Liver (tissue), 9 donors: ENCODE results near the gene SPART. TPM values are rescaled to one million over a fixed set of nuclear protein-coding genes. Genes with fewer than 3 reads are reported as not detected.

Source experiments
- DNase-seq: peaks from one replicate; pipeline ENCODE4 v3.0.0-alpha.2; 2017; ENCODE audit warnings: low spot score
- H3K27ac ChIP-seq, 2 donors: one replicate each; pipeline ENCODE4 v1.7.0; 2013; ENCODE audit warnings: inconsistent platforms in 2 of 2, low read length in 2 of 2, control low read depth in 1 of 2, low read depth in 1 of 2, mild to moderate bottlenecking in 1 of 2
- H3K27me3 ChIP-seq, 4 donors: one replicate each; pipeline versions ENCODE4 v1.6.1 to v1.7.0; 2013; ENCODE audit warnings: low read length in 3 of 4, inconsistent platforms in 1 of 4, mild to moderate bottlenecking in 1 of 4, moderate library complexity in 1 of 4; ENCODE audit not compliant: control insufficient read depth in 4 of 4, insufficient read depth in 4 of 4
- H3K36me3 ChIP-seq, 4 donors: one replicate each; pipeline versions ENCODE4 v1.6.1 to v1.7.0; 2013; ENCODE audit warnings: low read length in 3 of 4, mild to moderate bottlenecking in 3 of 4, low read depth in 1 of 4, moderate library complexity in 1 of 4; ENCODE audit not compliant: control insufficient read depth in 4 of 4, insufficient read depth in 3 of 4
- H3K4me1 ChIP-seq, 4 donors: one replicate each; pipeline versions ENCODE4 v1.6.1 to v1.7.0; 2013; ENCODE audit warnings: low read length in 3 of 4, mild to moderate bottlenecking in 3 of 4, moderate library complexity in 1 of 4; ENCODE audit not compliant: control insufficient read depth in 4 of 4, insufficient read depth in 4 of 4
- H3K4me3 ChIP-seq, 3 donors: one replicate each; pipeline versions ENCODE4 v1.6.1 to v1.7.0; 2013; ENCODE audit warnings: low read length in 3 of 3, control low read depth in 1 of 3, low read depth in 1 of 3, mild to moderate bottlenecking in 1 of 3
- H3K9ac ChIP-seq, 2 donors: one replicate each; pipeline ENCODE4 v1.7.0; 2013; ENCODE audit warnings: low read length in 2 of 2, mild to moderate bottlenecking in 2 of 2, moderate library complexity in 2 of 2, control low read depth in 1 of 2, low read depth in 1 of 2
- H3K9me3 ChIP-seq, 4 donors: one replicate each; pipeline versions ENCODE4 v1.6.1 to v1.7.0; 2013; ENCODE audit warnings: low read length in 3 of 4; ENCODE audit not compliant: control insufficient read depth in 4 of 4
- CTCF ChIP-seq: fragments of 150-350 bp; IDR thresholded peaks from 2 replicates; pipeline ENCODE4 v1.5.1; 2017; ENCODE audit warnings: improper control_type of control experiment, low read depth, low read length; ENCODE audit not compliant: missing input control
- EGR1 ChIP-seq, 2 donors: IDR thresholded peaks; 2 replicates each; pipeline ENCODE4 v1.6.1; 2016 to 2018; ENCODE audit warnings: antibody characterized with exemption in 2 of 2, low read depth in 2 of 2
- FOXA1 ChIP-seq: IDR thresholded peaks from 2 replicates; pipeline ENCODE4 v1.6.1; 2016; ENCODE audit warnings: antibody characterized with exemption
- FOXA2 ChIP-seq: IDR thresholded peaks from 2 replicates; pipeline ENCODE4 v1.6.1; 2016; ENCODE audit warnings: antibody characterized with exemption
- GABPA ChIP-seq, 2 donors: IDR thresholded peaks in 1 of 2; conservative IDR thresholded peaks in 1 of 2; 2 replicates each; pipeline ENCODE4 v1.6.1; 2016; ENCODE audit warnings: antibody characterized with exemption in 2 of 2, mild to moderate bottlenecking in 1 of 2, moderate library complexity in 1 of 2
- HNF4A ChIP-seq, 2 donors: conservative IDR thresholded peaks; 2 replicates each; pipeline ENCODE4 v1.6.1; 2016; ENCODE audit warnings: antibody characterized with exemption in 2 of 2, mild to moderate bottlenecking in 2 of 2
- HNF4G ChIP-seq: IDR thresholded peaks from 2 replicates; pipeline ENCODE4 v1.6.1; 2016; ENCODE audit warnings: antibody characterized with exemption
- NR2F2 ChIP-seq: IDR thresholded peaks from 2 replicates; pipeline ENCODE4 v1.6.1; 2016; ENCODE audit warnings: antibody characterized with exemption
- RAD21 ChIP-seq, 2 donors: IDR thresholded peaks; 2 replicates each; pipeline ENCODE4 v1.6.1; 2016; ENCODE audit warnings: antibody characterized with exemption in 2 of 2, mild to moderate bottlenecking in 2 of 2
- RXRA ChIP-seq, 2 donors: IDR thresholded peaks; 2 replicates each; pipeline ENCODE4 v1.6.1; 2017 to 2018; ENCODE audit warnings: antibody characterized with exemption in 2 of 2, mild to moderate bottlenecking in 1 of 2
- SP1 ChIP-seq: IDR thresholded peaks from 2 replicates; pipeline ENCODE4 v1.6.1; 2018; ENCODE audit warnings: antibody characterized with exemption, mild to moderate bottlenecking
- TAF1 ChIP-seq: conservative IDR thresholded peaks from 2 replicates; pipeline ENCODE4 v1.6.1; 2016; ENCODE audit warnings: antibody characterized with exemption, mild to moderate bottlenecking
- YY1 ChIP-seq: IDR thresholded peaks from 2 replicates; pipeline ENCODE4 v1.6.1; 2016; ENCODE audit warnings: antibody characterized with exemption, mild to moderate bottlenecking
- WGBS: extraction: QIAGEN DNeasy Blood & Tissue Kit; methylation state at CpG from one replicate; pipeline ENCODE4 v1.1.7; 2013; 5-methylcytosine and 5-hydroxymethylcytosine counted together
- polyA plus RNA-seq, 2 donors: library from polyadenylated mRNA; stranded (reverse) in 1 of 2; unstranded in 1 of 2; fragments of 200-250 nt in 1 of 2; fragments of >200 nt in 1 of 2; fragmentation: Nextera tagmentation in 1 of 2; extraction: Ambion mirVana in 1 of 2; gene quantifications; one replicate each; pipeline versions ENCODE4 v1.2.1 to v1.2.3, GENCODE V29; 2013 to 2015
- total RNA-seq, 2 donors: library from RNA; depleted of rRNA; stranded (reverse); fragments of >200 nt; gene quantifications; one replicate each; pipeline ENCODE4 v1.2.3, GENCODE V29; 2014
- TF ChIP-seq, protein P1 (sequence below): IDR thresholded peaks from 2 replicates; pipeline ENCODE4 v1.6.1; 2016; ENCODE audit warnings: antibody characterized with exemption
- TF ChIP-seq, protein P2 (sequence below): IDR thresholded peaks from 2 replicates; pipeline ENCODE4 v1.6.1; 2016; ENCODE audit warnings: antibody characterized with exemption, mild to moderate bottlenecking
- TF ChIP-seq, protein P3 (sequence below): IDR thresholded peaks from 2 replicates; pipeline ENCODE4 v1.6.1; 2016; ENCODE audit warnings: antibody characterized with exemption
- TF ChIP-seq, protein P4 (sequence below): IDR thresholded peaks from 2 replicates; pipeline ENCODE4 v1.6.1; 2016; ENCODE audit warnings: antibody characterized with exemption
- donor health status: healthy.
- donor health status: healthy.
- donor health status: healthy.
- donor health status: healthy.
- donor health status: healthy.

SPART gene
- total and polyA plus RNA-seq, 4 donors = 6.9 to 15.3 (median 11.0) TPM

- Histone ChIP-seq H3K27me3 (no peaks in the 10 kb centered on the region), H3K36me3 (no peaks in the 10 kb centered on the region), H3K27ac (no peak overlapping the region), H3K4me1 (peaks cover 0 to 27% (median 23%) of the 10 kb centered on the region in 4 donors), H3K4me3 (no peak overlapping the region), H3K9me3 (no peaks in the 10 kb centered on the region), H3K9ac (no peak overlapping the region)
- 82% methylated on average over 3 of the region's 3 CpGs for WGBS
- no peak for DNase-seq
- TF ChIP-seq HNF4G = no peak
- no peak for TF ChIP-seq CTCF
- TF ChIP-seq RXRA (IDR thresholded peaks at IDR 0.05) = no peak
- no peak for TF ChIP-seq SP1
- no peak for TF ChIP-seq FOXA2
- no peak for TF ChIP-seq GABPA (IDR thresholded peaks at IDR 0.05 in 1 of 2, conservative IDR thresholded peaks at IDR 0.05 in 1 of 2)
- no peak for TF ChIP-seq NR2F2
- TF ChIP-seq, protein P1, sequence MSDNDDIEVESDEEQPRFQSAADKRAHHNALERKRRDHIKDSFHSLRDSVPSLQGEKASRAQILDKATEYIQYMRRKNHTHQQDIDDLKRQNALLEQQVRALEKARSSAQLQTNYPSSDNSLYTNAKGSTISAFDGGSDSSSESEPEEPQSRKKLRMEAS = no peak
- no peak for TF ChIP-seq YY1
- TF ChIP-seq, protein P2, sequence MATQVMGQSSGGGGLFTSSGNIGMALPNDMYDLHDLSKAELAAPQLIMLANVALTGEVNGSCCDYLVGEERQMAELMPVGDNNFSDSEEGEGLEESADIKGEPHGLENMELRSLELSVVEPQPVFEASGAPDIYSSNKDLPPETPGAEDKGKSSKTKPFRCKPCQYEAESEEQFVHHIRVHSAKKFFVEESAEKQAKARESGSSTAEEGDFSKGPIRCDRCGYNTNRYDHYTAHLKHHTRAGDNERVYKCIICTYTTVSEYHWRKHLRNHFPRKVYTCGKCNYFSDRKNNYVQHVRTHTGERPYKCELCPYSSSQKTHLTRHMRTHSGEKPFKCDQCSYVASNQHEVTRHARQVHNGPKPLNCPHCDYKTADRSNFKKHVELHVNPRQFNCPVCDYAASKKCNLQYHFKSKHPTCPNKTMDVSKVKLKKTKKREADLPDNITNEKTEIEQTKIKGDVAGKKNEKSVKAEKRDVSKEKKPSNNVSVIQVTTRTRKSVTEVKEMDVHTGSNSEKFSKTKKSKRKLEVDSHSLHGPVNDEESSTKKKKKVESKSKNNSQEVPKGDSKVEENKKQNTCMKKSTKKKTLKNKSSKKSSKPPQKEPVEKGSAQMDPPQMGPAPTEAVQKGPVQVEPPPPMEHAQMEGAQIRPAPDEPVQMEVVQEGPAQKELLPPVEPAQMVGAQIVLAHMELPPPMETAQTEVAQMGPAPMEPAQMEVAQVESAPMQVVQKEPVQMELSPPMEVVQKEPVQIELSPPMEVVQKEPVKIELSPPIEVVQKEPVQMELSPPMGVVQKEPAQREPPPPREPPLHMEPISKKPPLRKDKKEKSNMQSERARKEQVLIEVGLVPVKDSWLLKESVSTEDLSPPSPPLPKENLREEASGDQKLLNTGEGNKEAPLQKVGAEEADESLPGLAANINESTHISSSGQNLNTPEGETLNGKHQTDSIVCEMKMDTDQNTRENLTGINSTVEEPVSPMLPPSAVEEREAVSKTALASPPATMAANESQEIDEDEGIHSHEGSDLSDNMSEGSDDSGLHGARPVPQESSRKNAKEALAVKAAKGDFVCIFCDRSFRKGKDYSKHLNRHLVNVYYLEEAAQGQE = no peak
- TF ChIP-seq RAD21 (IDR thresholded peaks at IDR 0.05) = no peak
- no peak for TF ChIP-seq TAF1
- TF ChIP-seq, protein P3, sequence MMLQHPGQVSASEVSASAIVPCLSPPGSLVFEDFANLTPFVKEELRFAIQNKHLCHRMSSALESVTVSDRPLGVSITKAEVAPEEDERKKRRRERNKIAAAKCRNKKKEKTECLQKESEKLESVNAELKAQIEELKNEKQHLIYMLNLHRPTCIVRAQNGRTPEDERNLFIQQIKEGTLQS = no peak
- TF ChIP-seq HNF4A (conservative IDR thresholded peaks at IDR 0.05) = no peak
- TF ChIP-seq EGR1 (IDR thresholded peaks at IDR 0.05; ENCODE audit: low read depth in 2 of 2) = no peak
- TF ChIP-seq FOXA1 = no peak
- TF ChIP-seq, protein P4, sequence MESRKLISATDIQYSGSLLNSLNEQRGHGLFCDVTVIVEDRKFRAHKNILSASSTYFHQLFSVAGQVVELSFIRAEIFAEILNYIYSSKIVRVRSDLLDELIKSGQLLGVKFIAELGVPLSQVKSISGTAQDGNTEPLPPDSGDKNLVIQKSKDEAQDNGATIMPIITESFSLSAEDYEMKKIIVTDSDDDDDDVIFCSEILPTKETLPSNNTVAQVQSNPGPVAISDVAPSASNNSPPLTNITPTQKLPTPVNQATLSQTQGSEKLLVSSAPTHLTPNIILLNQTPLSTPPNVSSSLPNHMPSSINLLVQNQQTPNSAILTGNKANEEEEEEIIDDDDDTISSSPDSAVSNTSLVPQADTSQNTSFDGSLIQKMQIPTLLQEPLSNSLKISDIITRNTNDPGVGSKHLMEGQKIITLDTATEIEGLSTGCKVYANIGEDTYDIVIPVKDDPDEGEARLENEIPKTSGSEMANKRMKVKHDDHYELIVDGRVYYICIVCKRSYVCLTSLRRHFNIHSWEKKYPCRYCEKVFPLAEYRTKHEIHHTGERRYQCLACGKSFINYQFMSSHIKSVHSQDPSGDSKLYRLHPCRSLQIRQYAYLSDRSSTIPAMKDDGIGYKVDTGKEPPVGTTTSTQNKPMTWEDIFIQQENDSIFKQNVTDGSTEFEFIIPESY = no peak
These were observed 12.1 kb upstream of the SPART start for GRCh38 chr13:36358175-36358718.
